CD4-positive, alpha-beta T cell (primary cell): ENCODE results near the gene MRPS35. TPM values are rescaled to one million over a fixed set of nuclear protein-coding genes. Genes with fewer than 3 reads are reported as not detected.

Experiments
- ATAC-seq: fragments of 200-7000 bp; cut with Tn5 transposase; one replicate; pipeline ENCODE4 v1.10.0; 2022; ENCODE audit warnings: mild to moderate bottlenecking; ENCODE audit not compliant: poor library complexity
- CTCF ChIA-PET: fragments of 350-600 bp; sonication (Branson Sonifier 250); formaldehyde crosslinking; loops from one replicate; lab custom pipeline; 2021; ENCODE audit warnings: antibody characterized with exemption, inconsistent platforms; lab: Charles Lee
- POLR2A ChIA-PET: fragments of 350-600 bp; sonication (Branson Sonifier 250); formaldehyde crosslinking; loops from one replicate; lab custom pipeline; 2021; ENCODE audit warnings: antibody characterized with exemption, inconsistent platforms; lab: Charles Lee
- DNase-seq, 14 experiments: peaks; one replicate each; pipeline ENCODE4 v3.0.0-alpha.2; 2013 to 2020; ENCODE audit warnings: mixed read lengths in 2 of 14
- H3K27ac ChIP-seq, 2 donors: one replicate each; pipeline versions ENCODE4 v1.5.1 to v1.7.0; 2013; ENCODE audit warnings: low read length in 2 of 2, low read depth in 1 of 2, mild to moderate bottlenecking in 1 of 2
- H3K27me3 ChIP-seq, 2 experiments: 1 replicate in 1 of 2; 2 replicates in 1 of 2; pipeline versions ENCODE4 v1.6.1 to v1.7.0; 2013; ENCODE audit warnings: low read length in 2 of 2, control low read depth in 1 of 2, mild to moderate bottlenecking in 1 of 2, moderate library complexity in 1 of 2; ENCODE audit not compliant: insufficient read depth in 2 of 2, control insufficient read depth in 1 of 2
- H3K36me3 ChIP-seq: one replicate; pipeline ENCODE4 v1.6.1; 2013; ENCODE audit warnings: low read length, control low read depth; ENCODE audit not compliant: insufficient read depth
- H3K4me1 ChIP-seq: one replicate; pipeline ENCODE4 v1.6.1; 2013; ENCODE audit warnings: low read length, control low read depth; ENCODE audit not compliant: insufficient read depth
- H3K4me3 ChIP-seq: one replicate; pipeline ENCODE4 v1.5.1; 2013; ENCODE audit warnings: mild to moderate bottlenecking, low read length, moderate library complexity
- H3K9me3 ChIP-seq, 2 experiments: 1 replicate in 1 of 2; 2 replicates in 1 of 2; pipeline versions ENCODE4 v1.6.1 to v1.7.0; 2013; ENCODE audit warnings: low read length in 2 of 2, mild to moderate bottlenecking in 2 of 2, control low read depth in 1 of 2, moderate library complexity in 1 of 2; ENCODE audit not compliant: control insufficient read depth in 1 of 2, insufficient read depth in 1 of 2
- H3K27ac Mint-ChIP-seq: one replicate; pipeline ENCODE4 v1.8.0; 2020; ENCODE audit warnings: mixed read lengths
- H3K27me3 Mint-ChIP-seq: one replicate; pipeline ENCODE4 v1.8.0; 2021; ENCODE audit warnings: mixed read lengths
- H3K36me3 Mint-ChIP-seq: one replicate; pipeline ENCODE4 v1.8.0; 2021; ENCODE audit warnings: low read depth, mixed read lengths
- H3K4me1 Mint-ChIP-seq: one replicate; pipeline ENCODE4 v1.8.0; 2021; ENCODE audit warnings: low read depth, mixed read lengths
- H3K4me3 Mint-ChIP-seq: one replicate; pipeline ENCODE4 v1.8.0; 2020; ENCODE audit warnings: mild to moderate bottlenecking, mixed read lengths
- H3K9me3 Mint-ChIP-seq: one replicate; pipeline ENCODE4 v1.8.0; 2020; ENCODE audit warnings: mixed read lengths
- intact Hi-C, 2 experiments: fragments of 100-400 bp; cut with DNase I in 1 of 2; cut with micrococcal nuclease in 1 of 2; formaldehyde crosslinking; loops; one replicate each; pipeline versions ENCODE4 v1.15.1 to v1.9.0; 2023 to 2025; cut with DNase I, micrococcal nuclease
- total RNA-seq, 174 experiments: library from RNA in 2 of 174; stranded (reverse) in 2 of 174; gene quantifications; one replicate each; pipeline ENCODE4 v1.2.3 and lab custom pipeline; 2021 to 2026
- TF ChIP-seq, protein P1 (sequence below): fragments of 200-600 bp; IDR thresholded peaks from one replicate; pipeline ENCODE4 v1.8.0; 2022; ENCODE audit warnings: antibody characterized with exemption, mild to moderate bottlenecking

The MRPS35 gene
- total RNA-seq, 2 experiments from 2014 or later: 22.1 to 23.9 TPM

- H3K27ac Mint-ChIP-seq: peak overlapping the region; percentile 39
- POLR2A ChIA-PET: no interaction called here
- Histone ChIP-seq H3K36me3 (no peaks in the 10 kb centered on the region), H3K27me3 (no peaks in the 10 kb centered on the region), H3K27ac (no peak overlapping the region), H3K4me1 (peaks cover 25% of the 10 kb centered on the region), H3K9me3 (no peaks in the 10 kb centered on the region), H3K4me3 (no peak overlapping the region)
- peak overlapping the region; percentile 77 for H3K4me3 Mint-ChIP-seq
- intact Hi-C loops: no loop called here
- CTCF ChIA-PET: no interaction called here
- DNase-seq (no peak), ATAC-seq (no peak)
- H3K36me3 Mint-ChIP-seq: peaks cover 11% of the 10 kb centered on the region
- no peaks in the 10 kb centered on the region for H3K9me3 Mint-ChIP-seq
- H3K27me3 Mint-ChIP-seq: no peaks in the 10 kb centered on the region
- H3K4me1 Mint-ChIP-seq: peaks cover 29% of the 10 kb centered on the region
- TF ChIP-seq, protein P1, sequence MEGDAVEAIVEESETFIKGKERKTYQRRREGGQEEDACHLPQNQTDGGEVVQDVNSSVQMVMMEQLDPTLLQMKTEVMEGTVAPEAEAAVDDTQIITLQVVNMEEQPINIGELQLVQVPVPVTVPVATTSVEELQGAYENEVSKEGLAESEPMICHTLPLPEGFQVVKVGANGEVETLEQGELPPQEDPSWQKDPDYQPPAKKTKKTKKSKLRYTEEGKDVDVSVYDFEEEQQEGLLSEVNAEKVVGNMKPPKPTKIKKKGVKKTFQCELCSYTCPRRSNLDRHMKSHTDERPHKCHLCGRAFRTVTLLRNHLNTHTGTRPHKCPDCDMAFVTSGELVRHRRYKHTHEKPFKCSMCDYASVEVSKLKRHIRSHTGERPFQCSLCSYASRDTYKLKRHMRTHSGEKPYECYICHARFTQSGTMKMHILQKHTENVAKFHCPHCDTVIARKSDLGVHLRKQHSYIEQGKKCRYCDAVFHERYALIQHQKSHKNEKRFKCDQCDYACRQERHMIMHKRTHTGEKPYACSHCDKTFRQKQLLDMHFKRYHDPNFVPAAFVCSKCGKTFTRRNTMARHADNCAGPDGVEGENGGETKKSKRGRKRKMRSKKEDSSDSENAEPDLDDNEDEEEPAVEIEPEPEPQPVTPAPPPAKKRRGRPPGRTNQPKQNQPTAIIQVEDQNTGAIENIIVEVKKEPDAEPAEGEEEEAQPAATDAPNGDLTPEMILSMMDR: no peak
Measured at GRCh38 chr12:27778206-27778605, 67.6 kb downstream of the MRPS35 start.

DNA sequence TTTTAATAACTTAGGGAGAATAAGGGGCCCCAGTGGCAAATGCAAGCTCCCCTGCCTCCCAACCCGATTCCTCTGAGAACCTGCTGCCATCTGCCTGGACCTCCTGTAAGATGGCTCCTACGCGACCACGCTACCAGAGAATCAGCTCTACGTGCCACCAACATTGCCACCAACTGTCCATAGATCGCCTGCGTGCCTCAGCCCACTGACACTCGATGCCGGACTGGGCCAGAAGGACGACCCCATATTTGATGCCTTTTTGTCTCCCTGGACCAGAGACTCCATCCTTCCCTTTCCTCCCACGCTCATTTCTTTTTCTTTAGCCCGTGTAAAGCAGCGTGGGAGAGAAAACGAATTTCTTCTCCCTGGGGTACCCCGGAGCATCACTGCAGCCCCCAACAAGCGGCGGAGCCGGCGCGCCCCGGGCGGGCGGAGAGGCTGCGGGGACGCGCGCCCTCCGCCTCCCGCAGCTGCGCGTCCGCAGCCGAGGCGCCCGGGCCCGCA lies 68.8 kb downstream of the MRPS35 start:
- POLR2A ChIA-PET: interaction anchor here (0.7 to 2.3 kb wide), 12 partner anchors 9 to 1601 kb away, joined by 3 to 17 read pairs (median 6); partner anchors contain the start of genes CCDC91, ERGIC2 and MRPS35
- peaks cover 25% of the 10 kb centered on the region for H3K4me1 ChIP-seq
- peak; percentile 35 for ATAC-seq
- H3K9me3 ChIP-seq: no peaks in the 10 kb centered on the region
- intact Hi-C loops: no loop called here
- DNase-seq: peak in 8 of 14 experiments; percentile 0 to 39 (median 12)
- H3K27ac ChIP-seq: no peak overlapping the region
- Mint-ChIP-seq H3K27me3 (no peaks in the 10 kb centered on the region), H3K4me1 (peaks cover 34% of the 10 kb centered on the region), H3K9me3 (no peaks in the 10 kb centered on the region), H3K36me3 (peaks cover 11% of the 10 kb centered on the region), H3K4me3 (peak overlapping the region; percentile 90), H3K27ac (peak overlapping the region; percentile 80)
- no peaks in the 10 kb centered on the region for H3K36me3 ChIP-seq
- peak overlapping the region; percentile 80 for H3K4me3 ChIP-seq
- no peaks in the 10 kb centered on the region for H3K27me3 ChIP-seq
- CTCF ChIA-PET: interaction anchor here (1.4 to 2.2 kb wide), 2 partner anchors 9 to 42 kb away, joined by 3 to 9 read pairs; no protein-coding TSS in a partner anchor
- TF ChIP-seq, protein P1: no peak

GRCh38 chr12:27779920-27780611 lies 69.4 kb downstream of the MRPS35 start, which contains the start of the genes KLHL42 and MANSC4:
Gene KLHL42 (plus strand): TSS chr12:27780233. CDS start chr12:27780331, 98 bp downstream.
Gene MANSC4 (minus strand): TSS chr12:27780236. CDS start chr12:27771276, 8,960 bp downstream.
- DNase-seq (peak; percentile 47 to 84 (median 65)), ATAC-seq (peak; percentile 81)
- Mint-ChIP-seq H3K4me1 (peaks cover 40% of the 10 kb centered on the region), H3K9me3 (no peaks in the 10 kb centered on the region), H3K27me3 (no peaks in the 10 kb centered on the region), H3K4me3 (peak within 1 kb of the TSS; percentile 90), H3K36me3 (peaks cover 11% of the 10 kb centered on the region), H3K27ac (peak within 1 kb of the TSS; percentile 80)
- Histone ChIP-seq H3K4me3 (peak within 1 kb of the TSS; percentile 80), H3K36me3 (no peaks in the 10 kb centered on the region), H3K4me1 (peaks cover 27% of the 10 kb centered on the region), H3K27me3 (no peaks in the 10 kb centered on the region), H3K9me3 (no peaks in the 10 kb centered on the region), H3K27ac (peak within 1 kb of the TSS in 1 of 2 donors; percentile 22)
- ChIA-PET CTCF (interaction anchor here (1.4 to 2.2 kb wide), 2 partner anchors 9 to 41 kb away, joined by 3 to 9 read pairs; no protein-coding TSS in a partner anchor), POLR2A (interaction anchor here (0.6 to 2.3 kb wide), 18 partner anchors 8 to 1601 kb away, joined by 3 to 17 read pairs (median 4); partner anchors contain the start of genes CCDC91, ERGIC2 and MRPS35)
- intact Hi-C loops: loop anchor here in 1 of 2 experiments (2.0 to 5.0 kb wide), 2 partner anchors 68 to 251 kb away; partner anchors contain the start of gene MRPS35
- TF ChIP-seq, protein P1: no peak
